AG09319 (cell line): ENCODE measurements around the gene PDE4B.

ENCODE experiments used
- DNase-seq: peaks from one replicate; pipeline ENCODE4 v3.0.0-alpha.2; 2010; ENCODE audit warnings: low read depth; ENCODE audit errors: extremely low read depth
- CTCF ChIP-seq: IDR thresholded peaks from 2 replicates; pipeline ENCODE4 v1.5.1; 2011; ENCODE audit warnings: low read depth, mild to moderate bottlenecking, inconsistent platforms, low read length, moderate library complexity

The PDE4B gene

DNA sequence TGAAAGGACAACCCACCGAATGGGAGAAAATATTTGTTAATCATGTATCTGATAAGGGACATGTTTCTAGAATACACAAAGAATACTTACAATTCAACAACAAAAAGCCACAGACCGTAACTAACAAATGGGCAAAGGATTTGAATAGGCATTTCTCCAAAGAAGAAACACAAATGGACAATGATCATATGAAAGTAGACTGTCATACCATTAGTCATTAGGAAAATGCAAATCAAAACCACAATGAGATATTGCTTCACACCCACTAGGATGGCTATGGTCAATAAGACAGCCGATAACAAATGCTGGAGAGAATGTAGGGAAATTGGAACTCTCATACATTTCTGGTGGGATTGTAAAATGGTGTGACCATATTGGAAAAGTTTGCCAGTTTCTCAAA is 374.1 kb downstream of the PDE4B start:
- TF ChIP-seq CTCF: no peak
- DNase-seq: no peak

DNA sequence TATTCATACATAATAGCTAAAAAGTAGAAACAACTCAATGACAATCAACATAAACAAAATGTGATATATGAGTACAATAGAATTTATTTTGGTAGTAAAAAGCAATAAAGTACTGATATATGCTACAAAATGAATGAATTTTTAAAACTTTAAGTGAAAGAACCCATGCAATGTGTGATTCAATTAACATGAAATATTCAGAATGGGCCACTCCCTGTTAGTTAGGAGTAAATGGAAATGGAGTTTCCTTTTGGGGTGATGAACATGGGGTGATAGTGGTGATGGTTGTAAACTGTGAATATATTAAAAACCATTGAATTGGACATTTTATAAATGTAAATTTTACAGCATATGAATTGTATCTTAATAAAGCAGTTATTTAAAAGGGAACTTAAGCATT is 374.6 kb downstream of the PDE4B start:
- DNase-seq: no peak
- no peak for TF ChIP-seq CTCF

- no peak for DNase-seq
- no peak for TF ChIP-seq CTCF
Measured at GRCh38 chr1:66168467-66168887, 375.8 kb downstream of the PDE4B start.

DNA sequence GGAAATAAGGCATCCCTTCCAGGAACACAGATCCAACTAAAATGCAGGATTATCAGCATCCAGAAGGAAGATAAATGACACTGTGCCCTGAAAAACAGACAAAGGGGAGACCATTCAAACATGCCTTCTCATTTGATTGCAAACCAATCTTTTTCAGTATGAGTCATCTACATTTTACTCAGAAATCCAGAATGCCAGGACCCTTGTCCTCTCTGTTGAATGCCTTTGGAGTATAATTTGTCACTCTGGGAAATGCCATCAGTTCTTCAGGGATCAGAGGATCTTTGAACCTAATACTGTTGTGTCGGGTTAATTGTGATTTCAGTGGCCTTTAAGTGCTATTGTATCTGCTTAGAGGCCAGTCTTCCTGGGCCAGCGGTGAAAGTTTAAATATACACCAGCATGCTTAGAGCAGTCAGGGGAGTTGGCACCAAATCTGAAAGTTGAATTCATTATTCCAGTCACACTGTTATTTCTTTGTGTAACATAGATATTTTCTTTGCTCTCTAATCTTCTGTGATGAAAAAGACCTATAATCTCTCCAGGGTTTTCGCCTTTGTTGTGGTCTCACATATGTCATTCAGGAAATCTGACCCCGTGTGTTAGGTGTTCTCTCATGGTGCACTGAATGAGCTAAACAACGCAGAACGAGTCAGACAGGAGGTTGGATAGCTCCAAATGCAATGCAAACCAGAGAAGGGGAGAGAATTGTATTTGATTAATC is 376.4 kb downstream of the PDE4B start:
- no peak for TF ChIP-seq CTCF

DNA sequence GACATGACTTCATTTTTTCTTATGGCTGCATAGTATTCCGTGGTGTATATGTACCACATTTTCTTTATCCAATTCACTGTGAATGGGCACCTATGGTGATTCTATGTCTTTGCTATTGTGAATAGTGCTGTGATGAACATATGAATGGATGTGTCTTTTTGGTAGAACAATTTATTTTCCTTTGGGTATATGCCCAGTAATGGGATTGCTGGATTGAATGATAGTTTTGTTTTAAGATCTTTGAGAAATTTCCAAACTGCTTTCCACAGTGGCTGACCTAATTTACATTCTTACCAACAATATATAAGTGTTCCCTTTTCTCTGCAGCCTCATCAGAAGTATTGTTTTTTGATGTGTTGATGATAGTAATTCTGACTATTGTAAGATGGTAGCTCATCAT is 379.6 kb downstream of the PDE4B start:
- no peak for TF ChIP-seq CTCF
- DNase-seq: no peak

More for the DNA sequence above, 376.4 kb downstream of the PDE4B start:
- no peak for DNase-seq

GRCh38 chr1:66175098-66175497 is 382.4 kb downstream of the PDE4B start:
- TF ChIP-seq CTCF: no peak
- DNase-seq: no peak

GRCh38 chr1:66175581-66175980 is 382.9 kb downstream of the PDE4B start:
- no peak for TF ChIP-seq CTCF

More at GRCh38 chr1:66175581-66175980, 382.9 kb downstream of the PDE4B start:
- no peak for DNase-seq
